ENCODE measurements around the gene NAA80.
"Not testable (repeated sequence)": the region's sequence is repeated elsewhere in the genome, so short reads cannot be mapped to it uniquely, and the experiment has no call there.

The NAA80 gene

GRCh38 chr3:50269977-50270413 lies 29.2 kb downstream of the NAA80 start:
- no peak for DNase-seq (ENCODE audit: low spot score in 2 of 2)
- H3K4me3 ChIP-seq: no peak overlapping the region
- H3K36me3 ChIP-seq (replicated peaks): no peaks in the 10 kb centered on the region
- H3K4me1 ChIP-seq: peaks cover 3% of the 10 kb centered on the region
- in situ Hi-C loops (cut with MboI; ENCODE audit: low sequenced_read_pairs): loop anchor here (5.0 kb wide), 2 partner anchors 78 to 148 kb away; partner anchors contain the start of gene GNAT1
- no peaks in the 10 kb centered on the region for H3K9me3 ChIP-seq
- H3K27me3 ChIP-seq (ENCODE audit: low read depth): peaks cover 4% of the 10 kb centered on the region

- in situ Hi-C loops (cut with MboI; ENCODE audit: low sequenced_read_pairs): no loop called here
- Histone ChIP-seq H3K4me1 (peaks cover 8% of the 10 kb centered on the region), H3K4me3 (no peak overlapping the region), H3K27me3 (ENCODE audit: low read depth) (peaks cover 4% of the 10 kb centered on the region), H3K9me3 (no peaks in the 10 kb centered on the region), H3K36me3 (replicated peaks) (no peaks in the 10 kb centered on the region)
- DNase-seq (ENCODE audit: low spot score in 2 of 2): no peak
Measured at GRCh38 chr3:50269460-50269859, 29.7 kb downstream of the NAA80 start.

- no peak for DNase-seq (ENCODE audit: low spot score in 2 of 2)
- Histone ChIP-seq H3K9me3 (no peaks in the 10 kb centered on the region), H3K36me3 (replicated peaks) (no peaks in the 10 kb centered on the region), H3K4me3 (no peak within 1 kb of the TSS), H3K4me1 (peaks cover 14% of the 10 kb centered on the region), H3K27me3 (ENCODE audit: low read depth) (peaks cover 4% of the 10 kb centered on the region)
- in situ Hi-C loops (cut with MboI; ENCODE audit: low sequenced_read_pairs): no loop called here
Measured at GRCh38 chr3:50268703-50269451, 30.3 kb downstream of the NAA80 start, which contains the start of gene SEMA3B. Gene SEMA3B (plus strand): TSS chr3:50269147. CDS start chr3:50269241, 94 bp downstream.

- H3K4me3 ChIP-seq: no peak overlapping the region
- no peaks in the 10 kb centered on the region for H3K9me3 ChIP-seq
- peaks cover 16% of the 10 kb centered on the region for H3K4me1 ChIP-seq
- no peak for DNase-seq (ENCODE audit: low spot score in 2 of 2)
- in situ Hi-C loops (cut with MboI; ENCODE audit: low sequenced_read_pairs): no loop called here
- H3K36me3 ChIP-seq (replicated peaks): no peaks in the 10 kb centered on the region
- H3K27me3 ChIP-seq (ENCODE audit: low read depth): peaks cover 4% of the 10 kb centered on the region
Measured at GRCh38 chr3:50268276-50268675, 30.9 kb downstream of the NAA80 start.

GRCh38 chr3:50267280-50267913 lies 31.8 kb downstream of the NAA80 start:
- H3K9me3 ChIP-seq: no peaks in the 10 kb centered on the region
- in situ Hi-C loops (cut with MboI; ENCODE audit: low sequenced_read_pairs): no loop called here
- H3K4me3 ChIP-seq: no peak overlapping the region
- peak in 1 of 2 experiments; percentile 45 for DNase-seq (ENCODE audit: low spot score in 2 of 2)
- H3K36me3 ChIP-seq (replicated peaks): no peaks in the 10 kb centered on the region
- H3K27me3 ChIP-seq (ENCODE audit: low read depth): peaks cover 4% of the 10 kb centered on the region
- peaks cover 16% of the 10 kb centered on the region for H3K4me1 ChIP-seq

GRCh38 chr3:50266836-50267235 lies 32.4 kb downstream of the NAA80 start:
- peaks cover 16% of the 10 kb centered on the region for H3K4me1 ChIP-seq
- no peak overlapping the region for H3K4me3 ChIP-seq
- no peaks in the 10 kb centered on the region for H3K9me3 ChIP-seq
- DNase-seq (ENCODE audit: low spot score in 2 of 2): no peak
- peaks cover 4% of the 10 kb centered on the region for H3K27me3 ChIP-seq (ENCODE audit: low read depth)
- in situ Hi-C loops (cut with MboI; ENCODE audit: low sequenced_read_pairs): no loop called here
- H3K36me3 ChIP-seq (replicated peaks): no peaks in the 10 kb centered on the region

- H3K4me1 ChIP-seq: peaks cover 17% of the 10 kb centered on the region
- no peaks in the 10 kb centered on the region for H3K9me3 ChIP-seq
- in situ Hi-C loops (cut with MboI; ENCODE audit: low sequenced_read_pairs): no loop called here
- no peak overlapping the region for H3K4me3 ChIP-seq
- H3K27me3 ChIP-seq (ENCODE audit: low read depth): peaks cover 4% of the 10 kb centered on the region
- DNase-seq (ENCODE audit: low spot score in 2 of 2): no peak
- no peaks in the 10 kb centered on the region for H3K36me3 ChIP-seq (replicated peaks)
Measured at GRCh38 chr3:50266017-50266416, 33.2 kb downstream of the NAA80 start.

GRCh38 chr3:50265571-50265970 lies 33.6 kb downstream of the NAA80 start:
- DNase-seq (ENCODE audit: low spot score in 2 of 2): no peak
- peaks cover 4% of the 10 kb centered on the region for H3K27me3 ChIP-seq (ENCODE audit: low read depth)
- H3K4me1 ChIP-seq: peaks cover 21% of the 10 kb centered on the region
- H3K36me3 ChIP-seq (replicated peaks): no peaks in the 10 kb centered on the region
- in situ Hi-C loops (cut with MboI; ENCODE audit: low sequenced_read_pairs): no loop called here
- no peaks in the 10 kb centered on the region for H3K9me3 ChIP-seq
- no peak overlapping the region for H3K4me3 ChIP-seq

- Histone ChIP-seq H3K4me1 (peaks cover 25% of the 10 kb centered on the region), H3K9me3 (no peaks in the 10 kb centered on the region), H3K4me3 (no peak overlapping the region), H3K36me3 (replicated peaks) (no peaks in the 10 kb centered on the region), H3K27me3 (ENCODE audit: low read depth) (peaks cover 4% of the 10 kb centered on the region)
- in situ Hi-C loops (cut with MboI; ENCODE audit: low sequenced_read_pairs): no loop called here
- no peak for DNase-seq (ENCODE audit: low spot score in 2 of 2)
Measured at GRCh38 chr3:50264964-50265485, 34.2 kb downstream of the NAA80 start.

GRCh38 chr3:50264383-50264963 lies 34.7 kb downstream of the NAA80 start:
- peaks cover 28% of the 10 kb centered on the region for H3K4me1 ChIP-seq
- no peak overlapping the region for H3K4me3 ChIP-seq
- in situ Hi-C loops (cut with MboI; ENCODE audit: low sequenced_read_pairs): no loop called here
- no peaks in the 10 kb centered on the region for H3K9me3 ChIP-seq
- peaks cover 4% of the 10 kb centered on the region for H3K27me3 ChIP-seq (ENCODE audit: low read depth)
- DNase-seq (ENCODE audit: low spot score in 2 of 2): peak; percentile 51 to 83
- 0 out of 2 replicates have a peak, but pooled peaks cover 3% of the 10 kb centered on the region for H3K36me3 ChIP-seq (replicated peaks)

- Histone ChIP-seq H3K9me3 (no peaks in the 10 kb centered on the region), H3K36me3 (replicated peaks) (0 out of 2 replicates have a peak, but pooled peaks cover 3% of the 10 kb centered on the region), H3K27me3 (ENCODE audit: low read depth) (peaks cover 4% of the 10 kb centered on the region), H3K4me1 (peaks cover 28% of the 10 kb centered on the region), H3K4me3 (no peak overlapping the region)
- no peak for DNase-seq (ENCODE audit: low spot score in 2 of 2)
- in situ Hi-C loops (cut with MboI; ENCODE audit: low sequenced_read_pairs): no loop called here
Measured at GRCh38 chr3:50263478-50264382, 35.5 kb downstream of the NAA80 start.

GRCh38 chr3:50262778-50263177 lies 36.4 kb downstream of the NAA80 start:
- peaks cover 9% of the 10 kb centered on the region; the same call in 1 of the 2 replicates for H3K36me3 ChIP-seq (replicated peaks)
- H3K4me1 ChIP-seq: peaks cover 28% of the 10 kb centered on the region
- no peak overlapping the region for H3K4me3 ChIP-seq
- in situ Hi-C loops (cut with MboI; ENCODE audit: low sequenced_read_pairs): no loop called here
- H3K9me3 ChIP-seq: no peaks in the 10 kb centered on the region
- no peak for DNase-seq (ENCODE audit: low spot score in 2 of 2)
- H3K27me3 ChIP-seq (ENCODE audit: low read depth): peaks cover 4% of the 10 kb centered on the region

GRCh38 chr3:50262200-50262599 lies 37.0 kb downstream of the NAA80 start:
- in situ Hi-C loops (cut with MboI; ENCODE audit: low sequenced_read_pairs); H3K27me3 ChIP-seq (ENCODE audit: low read depth); H3K9me3 ChIP-seq; H3K4me3 ChIP-seq; DNase-seq (ENCODE audit: low spot score in 2 of 2): not testable (repeated sequence)
- H3K36me3 ChIP-seq (replicated peaks): peaks cover 11% of the 10 kb centered on the region
- H3K4me1 ChIP-seq: peaks cover 28% of the 10 kb centered on the region
